ENCODE results near the gene ATF3.

DNA sequence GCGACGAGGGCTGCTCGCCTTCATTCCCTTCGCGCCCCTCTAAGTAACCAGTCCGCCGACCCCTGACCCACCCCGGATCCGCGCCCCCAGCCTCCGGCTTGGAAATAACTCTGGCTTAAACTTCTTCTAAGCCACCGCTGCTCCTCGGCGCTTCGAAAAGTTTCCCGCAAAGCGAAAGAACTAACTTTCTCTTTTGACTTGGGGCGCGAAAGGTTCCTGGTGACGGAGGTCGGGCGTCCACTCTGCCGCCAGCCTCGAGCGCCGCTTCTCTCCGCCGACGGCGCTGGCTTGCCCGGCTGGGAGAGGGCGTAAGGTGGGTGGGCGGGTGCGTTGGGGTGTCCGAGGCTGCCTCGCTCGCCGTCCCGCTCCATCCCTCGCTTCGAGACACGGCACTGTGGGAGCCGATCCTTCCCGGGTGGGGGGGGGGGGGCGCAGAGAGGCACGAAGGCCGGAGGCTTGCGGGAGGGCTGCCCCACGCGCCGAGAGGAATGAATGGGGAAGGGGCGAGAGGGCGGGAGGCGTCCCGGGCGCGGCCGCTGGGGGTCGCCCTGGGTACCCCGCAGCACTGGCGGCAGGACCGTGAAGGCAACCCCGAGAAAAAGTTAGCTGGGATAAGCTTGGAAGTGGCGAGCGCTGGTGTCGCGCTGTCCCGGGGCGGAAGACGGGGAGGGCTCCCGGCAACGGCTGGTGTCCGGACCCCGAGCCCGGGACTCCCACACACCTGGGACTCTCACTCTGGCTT is 569 bp downstream of the ATF3 start:
- TF ChIP-seq, protein P1, sequence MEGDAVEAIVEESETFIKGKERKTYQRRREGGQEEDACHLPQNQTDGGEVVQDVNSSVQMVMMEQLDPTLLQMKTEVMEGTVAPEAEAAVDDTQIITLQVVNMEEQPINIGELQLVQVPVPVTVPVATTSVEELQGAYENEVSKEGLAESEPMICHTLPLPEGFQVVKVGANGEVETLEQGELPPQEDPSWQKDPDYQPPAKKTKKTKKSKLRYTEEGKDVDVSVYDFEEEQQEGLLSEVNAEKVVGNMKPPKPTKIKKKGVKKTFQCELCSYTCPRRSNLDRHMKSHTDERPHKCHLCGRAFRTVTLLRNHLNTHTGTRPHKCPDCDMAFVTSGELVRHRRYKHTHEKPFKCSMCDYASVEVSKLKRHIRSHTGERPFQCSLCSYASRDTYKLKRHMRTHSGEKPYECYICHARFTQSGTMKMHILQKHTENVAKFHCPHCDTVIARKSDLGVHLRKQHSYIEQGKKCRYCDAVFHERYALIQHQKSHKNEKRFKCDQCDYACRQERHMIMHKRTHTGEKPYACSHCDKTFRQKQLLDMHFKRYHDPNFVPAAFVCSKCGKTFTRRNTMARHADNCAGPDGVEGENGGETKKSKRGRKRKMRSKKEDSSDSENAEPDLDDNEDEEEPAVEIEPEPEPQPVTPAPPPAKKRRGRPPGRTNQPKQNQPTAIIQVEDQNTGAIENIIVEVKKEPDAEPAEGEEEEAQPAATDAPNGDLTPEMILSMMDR (IDR thresholded peaks at IDR 0.05): peak; percentile 36 to 60 (median 55)
- TF ChIP-seq POLR2A (IDR thresholded peaks at IDR 0.05): peak in 1 of 2 donors; percentile 32
- peak in 1 of 2 donors; percentile 60 for TF ChIP-seq EP300 (IDR thresholded peaks at IDR 0.05)
